ENCODE results near the gene DHRS13. TPM values are rescaled to one million over a fixed set of nuclear protein-coding genes. Genes with fewer than 3 reads are reported as not detected.

The DHRS13 gene
- total RNA-seq, 2 donors from 2014 or later = 3.7 to 12.2 TPM

- no peak for DNase-seq (ENCODE audit: low spot score)
- no peaks in the 10 kb centered on the region for H3K4me1 ChIP-seq (ENCODE audit: control insufficient read depth in 1 of 2, low read depth in 2 of 2)
- H3K36me3 ChIP-seq = peaks cover 27% of the 10 kb centered on the region
- H3K9me3 ChIP-seq = no peaks in the 10 kb centered on the region
- H3K27ac ChIP-seq = no peak overlapping the region
- no peak for ATAC-seq (ENCODE audit: insufficient number of reproducible peaks, low FRiP score, low read depth)
- H3K4me3 ChIP-seq = no peak overlapping the region
- no peaks in the 10 kb centered on the region for H3K27me3 ChIP-seq (replicated peaks; ENCODE audit: insufficient read depth)
- TF ChIP-seq CTCF (IDR thresholded peaks at IDR 0.05) = no peak
Measured at GRCh38 chr17:28861393-28862203, 41.3 kb downstream of the DHRS13 start.

GRCh38 chr17:28860363-28860808 is 42.5 kb downstream of the DHRS13 start:
- Histone ChIP-seq H3K27me3 (replicated peaks; ENCODE audit: insufficient read depth) (no peaks in the 10 kb centered on the region), H3K27ac (no peak overlapping the region), H3K36me3 (peaks cover 27% of the 10 kb centered on the region), H3K9me3 (no peaks in the 10 kb centered on the region), H3K4me3 (no peak overlapping the region), H3K4me1 (ENCODE audit: control insufficient read depth in 1 of 2, low read depth in 2 of 2) (peaks cover 3 to 4% of the 10 kb centered on the region in 2 donors)
- ATAC-seq (ENCODE audit: insufficient number of reproducible peaks, low FRiP score, low read depth) (no peak), DNase-seq (ENCODE audit: low spot score) (no peak)
- TF ChIP-seq CTCF (IDR thresholded peaks at IDR 0.05) = no peak

GRCh38 chr17:28858801-28859355 is 44.0 kb downstream of the DHRS13 start:
- no peaks in the 10 kb centered on the region for H3K9me3 ChIP-seq
- no peak for TF ChIP-seq CTCF (IDR thresholded peaks at IDR 0.05)
- H3K4me3 ChIP-seq = no peak overlapping the region
- no peaks in the 10 kb centered on the region for H3K27me3 ChIP-seq (replicated peaks; ENCODE audit: insufficient read depth)
- ATAC-seq (ENCODE audit: insufficient number of reproducible peaks, low FRiP score, low read depth) (no peak), DNase-seq (ENCODE audit: low spot score) (no peak)
- H3K27ac ChIP-seq = no peak overlapping the region
- peaks cover 27% of the 10 kb centered on the region for H3K36me3 ChIP-seq
- H3K4me1 ChIP-seq (ENCODE audit: control insufficient read depth in 1 of 2, low read depth in 2 of 2) = peaks cover 9 to 11% of the 10 kb centered on the region in 2 donors

GRCh38 chr17:28857905-28858800 is 44.7 kb downstream of the DHRS13 start:
- Histone ChIP-seq H3K36me3 (peaks cover 27% of the 10 kb centered on the region), H3K9me3 (no peaks in the 10 kb centered on the region), H3K4me1 (ENCODE audit: control insufficient read depth in 1 of 2, low read depth in 2 of 2) (peaks cover 9 to 11% of the 10 kb centered on the region in 2 donors), H3K4me3 (no peak overlapping the region), H3K27ac (no peak overlapping the region), H3K27me3 (replicated peaks; ENCODE audit: insufficient read depth) (no peaks in the 10 kb centered on the region)
- ATAC-seq (ENCODE audit: insufficient number of reproducible peaks, low FRiP score, low read depth) (no peak), DNase-seq (ENCODE audit: low spot score) (no peak)
- no peak for TF ChIP-seq CTCF (IDR thresholded peaks at IDR 0.05)
